Prostate gland (tissue), 2 donors: ENCODE results near the gene ADGRG3. TPM values are rescaled to one million over a fixed set of nuclear protein-coding genes. Genes with fewer than 3 reads are reported as not detected.

Source experiments
- DNase-seq: peaks from one replicate; pipeline ENCODE4 v3.0.0-alpha.2; 2019; ENCODE audit warnings: low spot score
- H3K27ac ChIP-seq, 2 donors: fragments of 200-600 bp; sonication (generic); 2 replicates each; pipeline ENCODE4 v1.5.1; 2017 to 2019
- H3K27me3 ChIP-seq: fragments of 200-600 bp; sonication (generic); replicated peaks from 2 replicates; pipeline ENCODE4 v1.5.1; 2019; ENCODE audit not compliant: insufficient read depth
- H3K36me3 ChIP-seq, 2 donors: fragments of 200-600 bp; sonication (generic); 1 replicate in 1 of 2; 2 replicates in 1 of 2; pipeline versions ENCODE4 v1.5.1 to v1.8.1; 2017 to 2019
- H3K4me1 ChIP-seq: fragments of 200-600 bp; sonication (generic); replicated peaks from 2 replicates; pipeline ENCODE4 v1.5.1; 2019
- H3K4me3 ChIP-seq, 2 donors: fragments of 200-600 bp; sonication (generic); 2 replicates each; pipeline ENCODE4 v1.5.1; 2017 to 2019
- H3K9me3 ChIP-seq: fragments of 200-600 bp; sonication (generic); 2 replicates; pipeline ENCODE4 v1.5.1; 2017
- CTCF ChIP-seq, 4 experiments: fragments of 200-600 bp in 2 of 4; fragments of 450-650 bp in 2 of 4; sonication (generic) in 2 of 4; IDR thresholded peaks; 1 replicate in 3 of 4; 2 replicates in 1 of 4; pipeline ENCODE4 v1.5.1; 2016 to 2019; ENCODE audit warnings: antibody characterized with exemption in 4 of 4, mild to moderate bottlenecking in 2 of 4, moderate library complexity in 2 of 4
- POLR2A ChIP-seq: fragments of 450-650 bp; IDR thresholded peaks from one replicate; pipeline ENCODE4 v1.6.1; 2016; ENCODE audit warnings: antibody characterized with exemption, mild to moderate bottlenecking
- POLR2AphosphoS5 ChIP-seq: sonication (generic); formaldehyde crosslinking; IDR thresholded peaks from one replicate; pipeline ENCODE4 v1.6.1; 2017; ENCODE audit warnings: antibody characterized with exemption
- WGBS: methylation state at CpG from one replicate; pipeline ENCODE4 v1.1.5; 2018; 5-methylcytosine and 5-hydroxymethylcytosine counted together
- intact Hi-C: fragments of 100-400 bp; cut with DNase I; formaldehyde crosslinking; loops from one replicate; pipeline ENCODE4 v1.14.2; 2022
- total RNA-seq, 2 donors: library from RNA; depleted of rRNA; stranded (reverse); fragments of >200 nt; gene quantifications; one replicate each; pipeline ENCODE4 v1.1.0, GENCODE V29; 2016

The ADGRG3 gene
- total RNA-seq, 2 donors from 2014 or later = not detected

- intact Hi-C loops = no loop called here
- 67% methylated on average over 13 of the region's 13 CpGs for WGBS
Observed at GRCh38 chr16:57689762-57690558, 21.9 kb downstream of the ADGRG3 start.

GRCh38 chr16:57690782-57691471, 22.8 kb downstream of the ADGRG3 start:
- no peaks in the 10 kb centered on the region for H3K9me3 ChIP-seq
- no peaks in the 10 kb centered on the region for H3K4me1 ChIP-seq
- intact Hi-C loops = no loop called here
- no peak overlapping the region for H3K27ac ChIP-seq
- no peak for DNase-seq
- no peaks in the 10 kb centered on the region for H3K27me3 ChIP-seq
- H3K4me3 ChIP-seq = no peak overlapping the region
- H3K36me3 ChIP-seq = no peaks in the 10 kb centered on the region
- WGBS = 82% methylated on average over 4 of the region's 4 CpGs
- no peak for TF ChIP-seq POLR2A
- no peak for TF ChIP-seq POLR2AphosphoS5
- no peak for TF ChIP-seq CTCF (IDR thresholded peaks at IDR 0.05)

More at GRCh38 chr16:57689762-57690558, 21.9 kb downstream of the ADGRG3 start:
- Histone ChIP-seq H3K36me3 (no peaks in the 10 kb centered on the region), H3K27ac (no peak overlapping the region), H3K27me3 (no peaks in the 10 kb centered on the region), H3K9me3 (no peaks in the 10 kb centered on the region), H3K4me3 (no peak overlapping the region), H3K4me1 (no peaks in the 10 kb centered on the region)
- no peak for TF ChIP-seq POLR2AphosphoS5
- TF ChIP-seq POLR2A = no peak
- no peak for TF ChIP-seq CTCF (IDR thresholded peaks at IDR 0.05)
- no peak for DNase-seq

- H3K4me1 ChIP-seq = no peaks in the 10 kb centered on the region
- no peak overlapping the region for H3K4me3 ChIP-seq
- H3K36me3 ChIP-seq = no peaks in the 10 kb centered on the region
- intact Hi-C loops = no loop called here
- TF ChIP-seq POLR2A (no peak), CTCF (IDR thresholded peaks at IDR 0.05) (no peak), POLR2AphosphoS5 (no peak)
- DNase-seq = no peak
- H3K27me3 ChIP-seq = no peaks in the 10 kb centered on the region
- H3K27ac ChIP-seq = no peak overlapping the region
- 62% methylated on average over 2 of the region's 2 CpGs for WGBS
- no peaks in the 10 kb centered on the region for H3K9me3 ChIP-seq
Observed at GRCh38 chr16:57692636-57693035, 24.5 kb downstream of the ADGRG3 start.

GRCh38 chr16:57693550-57693949, 25.4 kb downstream of the ADGRG3 start:
- no peak for DNase-seq
- no peaks in the 10 kb centered on the region for H3K4me1 ChIP-seq
- 73% methylated on average over 4 of the region's 4 CpGs for WGBS
- no peak for TF ChIP-seq CTCF (IDR thresholded peaks at IDR 0.05)
- no peak for TF ChIP-seq POLR2AphosphoS5
- TF ChIP-seq POLR2A = no peak
- intact Hi-C loops = no loop called here
- no peak overlapping the region for H3K27ac ChIP-seq
- H3K27me3 ChIP-seq = no peaks in the 10 kb centered on the region
- H3K36me3 ChIP-seq = no peaks in the 10 kb centered on the region
- no peaks in the 10 kb centered on the region for H3K9me3 ChIP-seq
- no peak overlapping the region for H3K4me3 ChIP-seq
